ENCODE data around the gene ARAF. TPM values are rescaled to one million over a fixed set of nuclear protein-coding genes. Genes with fewer than 3 reads are reported as not detected.
A peak's percentile ranks its signal among the peaks of the same experiment; 100 is the strongest.

The ARAF gene
- total RNA-seq, 1 experiment from 2014 or later, result 68.5 TPM

GRCh38 chrX:47563801-47564315, 2.9 kb downstream of the ARAF start:
- no peaks in the 10 kb centered on the region for H3K4me1 Mint-ChIP-seq (ENCODE audit: low read depth, unreplicated experiment)
- Histone ChIP-seq H3K36me3 (ENCODE audit: control insufficient read depth, insufficient read depth, low read length) (no peaks in the 10 kb centered on the region), H3K9me3 (no peaks in the 10 kb centered on the region), H3K27me3 (replicated peaks; ENCODE audit: control insufficient read depth, insufficient read depth, low read length) (no peaks in the 10 kb centered on the region), H3K4me3 (ENCODE audit: low read depth, low read length) (no peak overlapping the region), H3K4me1 (no peaks in the 10 kb centered on the region)
- H3K9me3 Mint-ChIP-seq (ENCODE audit: unreplicated experiment), result no peaks in the 10 kb centered on the region
- ChIA-PET CTCF (no interaction called here), POLR2A (no interaction called here)
- TF ChIP-seq CTCF (IDR thresholded peaks at IDR 0.05; ENCODE audit: insufficient read depth in 1 of 2, low read depth in 1 of 2, low read length in 1 of 2, severe bottlenecking in 1 of 2, unreplicated experiment in 1 of 2), result no peak
- H3K4me3 Mint-ChIP-seq (ENCODE audit: unreplicated experiment), result peak overlapping the region; percentile 44
- BruUV-seq (replicated peaks), result no TSS peak
- no peak overlapping the region for H3K27ac Mint-ChIP-seq (ENCODE audit: unreplicated experiment)
- H3K36me3 Mint-ChIP-seq (ENCODE audit: insufficient read depth, unreplicated experiment), result peaks cover 15% of the 10 kb centered on the region
- H3K27me3 Mint-ChIP-seq (ENCODE audit: insufficient read depth, unreplicated experiment), result no peaks in the 10 kb centered on the region
- no peak for DNase-seq
- intact Hi-C loops (cut with micrococcal nuclease; ENCODE audit: unreplicated experiment), result no loop called here

GRCh38 chrX:47564438-47565085, 3.6 kb downstream of the ARAF start:
- Histone ChIP-seq H3K4me3 (ENCODE audit: low read depth, low read length) (no peak overlapping the region), H3K36me3 (ENCODE audit: control insufficient read depth, insufficient read depth, low read length) (no peaks in the 10 kb centered on the region), H3K9me3 (no peaks in the 10 kb centered on the region), H3K27me3 (replicated peaks; ENCODE audit: control insufficient read depth, insufficient read depth, low read length) (no peaks in the 10 kb centered on the region), H3K4me1 (no peaks in the 10 kb centered on the region)
- intact Hi-C loops (cut with micrococcal nuclease; ENCODE audit: unreplicated experiment), result no loop called here
- Mint-ChIP-seq H3K27me3 (ENCODE audit: insufficient read depth, unreplicated experiment) (no peaks in the 10 kb centered on the region), H3K36me3 (ENCODE audit: insufficient read depth, unreplicated experiment) (peaks cover 22% of the 10 kb centered on the region), H3K4me1 (ENCODE audit: low read depth, unreplicated experiment) (no peaks in the 10 kb centered on the region), H3K27ac (ENCODE audit: unreplicated experiment) (no peak overlapping the region), H3K4me3 (ENCODE audit: unreplicated experiment) (peak overlapping the region; percentile 44), H3K9me3 (ENCODE audit: unreplicated experiment) (no peaks in the 10 kb centered on the region)
- no peak for DNase-seq
- TF ChIP-seq CTCF (IDR thresholded peaks at IDR 0.05; ENCODE audit: insufficient read depth in 1 of 2, low read depth in 1 of 2, low read length in 1 of 2, severe bottlenecking in 1 of 2, unreplicated experiment in 1 of 2), result peak in 1 of 2 experiments; percentile 1
- no TSS peak for BruUV-seq (replicated peaks)
- ChIA-PET POLR2A (no interaction called here), CTCF (no interaction called here)

GRCh38 chrX:47566841-47567240, 5.8 kb downstream of the ARAF start:
- ChIA-PET CTCF (no interaction called here), POLR2A (no interaction called here)
- Mint-ChIP-seq H3K9me3 (ENCODE audit: unreplicated experiment) (no peaks in the 10 kb centered on the region), H3K36me3 (ENCODE audit: insufficient read depth, unreplicated experiment) (peaks cover 34% of the 10 kb centered on the region), H3K4me1 (ENCODE audit: low read depth, unreplicated experiment) (no peaks in the 10 kb centered on the region), H3K27me3 (ENCODE audit: insufficient read depth, unreplicated experiment) (no peaks in the 10 kb centered on the region), H3K27ac (ENCODE audit: unreplicated experiment) (no peak overlapping the region), H3K4me3 (ENCODE audit: unreplicated experiment) (no peak overlapping the region)
- no peak overlapping the region for H3K4me3 ChIP-seq (ENCODE audit: low read depth, low read length)
- H3K9me3 ChIP-seq, result no peaks in the 10 kb centered on the region
- TF ChIP-seq CTCF (IDR thresholded peaks at IDR 0.05; ENCODE audit: insufficient read depth in 1 of 2, low read depth in 1 of 2, low read length in 1 of 2, severe bottlenecking in 1 of 2, unreplicated experiment in 1 of 2), result no peak
- no peaks in the 10 kb centered on the region; the same call in 1 of the 2 replicates for H3K36me3 ChIP-seq (ENCODE audit: control insufficient read depth, insufficient read depth, low read length)
- no peaks in the 10 kb centered on the region for H3K27me3 ChIP-seq (replicated peaks; ENCODE audit: control insufficient read depth, insufficient read depth, low read length)
- no TSS peak for BruUV-seq (replicated peaks)
- no peaks in the 10 kb centered on the region for H3K4me1 ChIP-seq
- intact Hi-C loops (cut with micrococcal nuclease; ENCODE audit: unreplicated experiment), result no loop called here
- DNase-seq, result no peak
